ENCODE measurements around the gene GALNT18. TPM values are rescaled to one million over a fixed set of nuclear protein-coding genes. Genes with fewer than 3 reads are reported as not detected.

The GALNT18 gene
- total and polyA plus RNA-seq, 4 donors: 17.7 to 109 (median 63.7) TPM

GRCh38 chr11:11500744-11501487 lies 120.9 kb downstream of the GALNT18 start:
- no peak for DNase-seq
- no peak for ATAC-seq (ENCODE audit: insufficient read depth, low FRiP score)
- no peak for TF ChIP-seq CTCF (IDR thresholded peaks at IDR 0.05; ENCODE audit: control extremely low read depth, extremely low read depth)
- H3K27ac ChIP-seq (ENCODE audit: low read depth in 1 of 2, low read length in 1 of 2): no peak overlapping the region
- 81 to 83% methylated on average over 9 of the region's 9 CpGs for WGBS, 2 donors
- peaks cover 0 to 3% (median 0%) of the 10 kb centered on the region in 4 donors for H3K9me3 ChIP-seq (ENCODE audit: control insufficient read depth in 4 of 4, insufficient read depth in 3 of 4, low read length in 3 of 4)
- no peak overlapping the region for H3K9ac ChIP-seq (ENCODE audit: insufficient read depth in 1 of 2, low read length in 2 of 2)
- H3K27me3 ChIP-seq (ENCODE audit: control insufficient read depth in 3 of 3, insufficient read depth in 3 of 3, low read length in 2 of 3): no peaks in the 10 kb centered on the region
- no peaks in the 10 kb centered on the region for H3K36me3 ChIP-seq (ENCODE audit: control insufficient read depth in 4 of 4, insufficient read depth in 4 of 4, low read length in 4 of 4)
- H3K4me1 ChIP-seq (ENCODE audit: control insufficient read depth in 5 of 5, insufficient read depth in 5 of 5, low read length in 5 of 5): peaks cover 4 to 21% (median 16%) of the 10 kb centered on the region in 5 donors
- no peak overlapping the region for H3K4me3 ChIP-seq

DNA sequence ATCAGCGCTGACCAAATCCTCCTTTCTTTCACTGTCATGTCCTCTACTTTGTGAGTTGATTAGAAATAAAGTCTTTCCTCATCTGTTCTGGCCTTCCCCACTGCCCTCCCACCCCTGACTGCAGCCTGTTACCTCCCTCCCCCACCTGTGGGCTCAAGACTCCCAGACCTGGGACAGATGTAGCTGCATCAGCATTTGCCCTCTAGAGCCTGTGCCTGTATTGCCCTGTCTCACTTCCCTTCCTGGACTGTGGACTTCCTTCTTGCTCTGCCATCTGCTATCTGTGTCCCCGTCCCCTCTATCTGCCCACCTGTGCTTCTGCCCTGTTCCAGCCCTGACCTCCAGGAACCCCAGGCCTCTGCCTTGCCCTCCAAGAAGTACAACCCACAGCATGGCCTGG lies 122.5 kb downstream of the GALNT18 start:
- ATAC-seq (ENCODE audit: insufficient read depth, low FRiP score): no peak

GRCh38 chr11:11498195-11498594 lies 123.6 kb downstream of the GALNT18 start:
- TF ChIP-seq CTCF (IDR thresholded peaks at IDR 0.05; ENCODE audit: control extremely low read depth, extremely low read depth): no peak
- H3K27ac ChIP-seq (ENCODE audit: low read depth in 1 of 2, low read length in 1 of 2): no peak overlapping the region
- no peak overlapping the region for H3K4me3 ChIP-seq
- H3K9me3 ChIP-seq (ENCODE audit: control insufficient read depth in 4 of 4, insufficient read depth in 3 of 4, low read length in 3 of 4): peaks cover 0 to 3% (median 0%) of the 10 kb centered on the region in 4 donors
- no peak overlapping the region for H3K9ac ChIP-seq (ENCODE audit: insufficient read depth in 1 of 2, low read length in 2 of 2)
- H3K4me1 ChIP-seq (ENCODE audit: control insufficient read depth in 5 of 5, insufficient read depth in 5 of 5, low read length in 5 of 5): peaks cover 4 to 24% (median 16%) of the 10 kb centered on the region in 5 donors
- H3K27me3 ChIP-seq (ENCODE audit: control insufficient read depth in 3 of 3, insufficient read depth in 3 of 3, low read length in 2 of 3): no peaks in the 10 kb centered on the region
- ATAC-seq (ENCODE audit: insufficient read depth, low FRiP score) (no peak), DNase-seq (no peak)
- H3K36me3 ChIP-seq (ENCODE audit: control insufficient read depth in 4 of 4, insufficient read depth in 4 of 4, low read length in 4 of 4): no peaks in the 10 kb centered on the region
- 66 to 72% methylated on average over 3 of the region's 3 CpGs for WGBS, 2 donors

More for the DNA sequence above, 122.5 kb downstream of the GALNT18 start:
- Histone ChIP-seq H3K9ac (ENCODE audit: insufficient read depth in 1 of 2, low read length in 2 of 2) (no peak overlapping the region), H3K27me3 (ENCODE audit: control insufficient read depth in 3 of 3, insufficient read depth in 3 of 3, low read length in 2 of 3) (no peaks in the 10 kb centered on the region), H3K27ac (ENCODE audit: low read depth in 1 of 2, low read length in 1 of 2) (no peak overlapping the region), H3K9me3 (ENCODE audit: control insufficient read depth in 4 of 4, insufficient read depth in 3 of 4, low read length in 3 of 4) (peaks cover 0 to 3% (median 0%) of the 10 kb centered on the region in 4 donors), H3K36me3 (ENCODE audit: control insufficient read depth in 4 of 4, insufficient read depth in 4 of 4, low read length in 4 of 4) (no peaks in the 10 kb centered on the region), H3K4me1 (ENCODE audit: control insufficient read depth in 5 of 5, insufficient read depth in 5 of 5, low read length in 5 of 5) (peaks cover 4 to 23% (median 16%) of the 10 kb centered on the region in 5 donors), H3K4me3 (no peak overlapping the region)
- 69 to 82% methylated on average over 2 of the region's 2 CpGs for WGBS, 2 donors
- no peak for TF ChIP-seq CTCF (IDR thresholded peaks at IDR 0.05; ENCODE audit: control extremely low read depth, extremely low read depth)
- no peak for DNase-seq
